HL-60/S4 treated with phorbol 12-myristate 13-acetate at 8.2 ng/mL for 4 days and 3 days (cell line): ENCODE data around the gene CST5.
"Not testable (repeated sequence)": the region's sequence is repeated elsewhere in the genome, so short reads cannot be mapped to it uniquely, and the experiment has no call there.

Experiments used
- in situ Hi-C: fragments of 300-500 bp; cut with MboI; formaldehyde crosslinking; loops from 2 replicates; pipeline ENCODE4 v1.15.0; 2022; ENCODE audit warnings: low sequenced_read_pairs

Gene CST5

GRCh38 chr20:23890867-23891266 lies 11.3 kb upstream of the CST5 start:
- in situ Hi-C loops, result loop anchor here (25.0 kb wide), 1 partner anchor 96 kb away; the partner anchor contains the start of gene GGTLC1

GRCh38 chr20:23889775-23890187 lies 10.2 kb upstream of the CST5 start:
- in situ Hi-C loops, result loop anchor here (25.0 kb wide), 1 partner anchor 98 kb away; the partner anchor contains the start of gene GGTLC1

- in situ Hi-C loops, result loop anchor here (25.0 kb wide), 1 partner anchor 99 kb away; the partner anchor contains the start of gene GGTLC1
These were observed 8.3 kb upstream of the CST5 start for GRCh38 chr20:23887856-23888255.

- in situ Hi-C loops, result loop anchor here (25.0 kb wide), 1 partner anchor 103 kb away; the partner anchor contains the start of gene GGTLC1
These were observed 5.2 kb upstream of the CST5 start for GRCh38 chr20:23884771-23885162.

GRCh38 chr20:23884136-23884770 lies 4.7 kb upstream of the CST5 start:
- in situ Hi-C loops, result loop anchor here (25.0 kb wide), 1 partner anchor 103 kb away; the partner anchor contains the start of gene GGTLC1

GRCh38 chr20:23881371-23881770 lies 1.8 kb upstream of the CST5 start:
- in situ Hi-C loops, result loop anchor here (25.0 kb wide), 1 partner anchor 106 kb away; the partner anchor contains the start of gene GGTLC1

- in situ Hi-C loops, result loop anchor here (25.0 kb wide), 1 partner anchor 107 kb away; the partner anchor contains the start of gene GGTLC1
These were observed 869 bp upstream of the CST5 start for GRCh38 chr20:23880417-23880816.

GRCh38 chr20:23879811-23880374 lies 345 bp upstream of the CST5 start:
- in situ Hi-C loops, result loop anchor here (25.0 kb wide), 1 partner anchor 107 kb away; the partner anchor contains the start of gene GGTLC1

- in situ Hi-C loops, result loop anchor here (25.0 kb wide), 1 partner anchor 109 kb away; the partner anchor contains the start of gene GGTLC1
These were observed 761 bp downstream of the CST5 start for GRCh38 chr20:23878787-23879186.

- in situ Hi-C loops, result loop anchor here (25.0 kb wide), 1 partner anchor 109 kb away; the partner anchor contains the start of gene GGTLC1
These were observed 1.5 kb downstream of the CST5 start for GRCh38 chr20:23878016-23878542.

GRCh38 chr20:23877524-23877923 lies 2.0 kb downstream of the CST5 start:
- in situ Hi-C loops, result loop anchor here (25.0 kb wide), 1 partner anchor 110 kb away; the partner anchor contains the start of gene GGTLC1

- in situ Hi-C loops, result loop anchor here (25.0 kb wide), 1 partner anchor 112 kb away; the partner anchor contains the start of gene GGTLC1
These were observed 3.8 kb downstream of the CST5 start for GRCh38 chr20:23875606-23876237.

GRCh38 chr20:23874747-23875146 lies 4.8 kb downstream of the CST5 start:
- in situ Hi-C loops, result loop anchor here (25.0 kb wide), 1 partner anchor 113 kb away; the partner anchor contains the start of gene GGTLC1

GRCh38 chr20:23873370-23874015 lies 6.1 kb downstream of the CST5 start:
- in situ Hi-C loops, result no loop called here

GRCh38 chr20:23872065-23872464 lies 7.5 kb downstream of the CST5 start:
- in situ Hi-C loops, result no loop called here

GRCh38 chr20:23870461-23870860 lies 9.1 kb downstream of the CST5 start:
- in situ Hi-C loops, result no loop called here

GRCh38 chr20:23869520-23869919 lies 10.0 kb downstream of the CST5 start:
- in situ Hi-C loops, result no loop called here

- in situ Hi-C loops, result no loop called here
These were observed 11.2 kb downstream of the CST5 start for GRCh38 chr20:23868321-23868720.

GRCh38 chr20:23867152-23867776 lies 12.3 kb downstream of the CST5 start:
- in situ Hi-C loops, result no loop called here

- in situ Hi-C loops, result not testable (repeated sequence)
These were observed 18.8 kb downstream of the CST5 start for GRCh38 chr20:23860771-23861170.
